Measurements from ENCODE around the gene SSX5.
"Not testable (repeated sequence)": the region's sequence is repeated elsewhere in the genome, so short reads cannot be mapped to it uniquely, and the experiment has no call there.

The SSX5 gene

DNA sequence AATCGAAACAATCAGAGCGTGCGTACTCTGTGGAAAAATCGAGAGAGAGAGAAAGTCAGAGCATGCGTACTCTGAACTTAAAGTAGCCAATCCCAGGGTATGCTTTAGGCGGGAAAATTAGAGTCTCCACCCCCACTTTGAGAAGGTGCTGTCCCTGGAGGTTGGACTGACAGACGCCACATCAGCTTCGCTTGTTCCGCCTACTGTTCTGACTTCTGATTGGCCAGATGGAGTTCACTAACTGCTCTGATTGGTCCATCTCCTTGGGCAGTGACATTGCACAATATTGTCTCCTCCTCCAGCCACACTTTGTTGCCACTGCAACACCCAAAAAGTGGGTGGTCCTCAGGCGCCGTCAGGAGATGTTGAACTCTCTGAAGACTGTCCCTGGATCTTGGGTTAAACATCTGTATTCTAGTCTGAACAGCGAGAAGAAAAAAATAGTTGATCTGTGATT lies at the start of gene SSX5:
SSX5 (minus strand) TSS at position 51 of the 457 bp plus-strand sequence. CDS start 1,437 bp downstream, outside the sequence.
- no peak for DNase-seq

- not testable (repeated sequence) for DNase-seq
Measured at GRCh38 chrX:48224196-48224595, 27.6 kb upstream of the SSX5 start.

DNA sequence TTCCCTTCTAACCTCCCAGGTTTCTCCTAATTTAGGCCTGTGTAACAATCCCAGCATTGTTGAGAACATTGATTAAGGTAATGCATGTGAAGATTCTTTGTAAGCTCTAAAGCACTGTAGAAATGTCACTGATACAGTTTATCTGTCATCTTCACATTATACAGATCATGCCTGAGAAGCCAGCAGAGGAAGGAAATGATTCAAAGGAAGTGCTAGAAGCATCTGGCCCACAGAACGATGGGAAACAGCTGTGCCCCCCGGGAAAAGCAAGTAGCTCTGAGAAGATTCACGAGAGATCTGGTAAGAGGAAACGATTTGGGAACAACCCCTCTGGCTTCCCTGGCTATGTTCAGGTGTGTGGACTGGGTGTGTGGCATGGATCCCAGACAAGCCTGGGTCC lies 17.7 kb upstream of the SSX5 start:
- not testable (repeated sequence) for DNase-seq

- not testable (repeated sequence) for DNase-seq
Measured at GRCh38 chrX:48190024-48190423, 6.6 kb downstream of the SSX5 start.

GRCh38 chrX:48181882-48182281 lies 14.7 kb downstream of the SSX5 start:
- not testable (repeated sequence) for DNase-seq

DNA sequence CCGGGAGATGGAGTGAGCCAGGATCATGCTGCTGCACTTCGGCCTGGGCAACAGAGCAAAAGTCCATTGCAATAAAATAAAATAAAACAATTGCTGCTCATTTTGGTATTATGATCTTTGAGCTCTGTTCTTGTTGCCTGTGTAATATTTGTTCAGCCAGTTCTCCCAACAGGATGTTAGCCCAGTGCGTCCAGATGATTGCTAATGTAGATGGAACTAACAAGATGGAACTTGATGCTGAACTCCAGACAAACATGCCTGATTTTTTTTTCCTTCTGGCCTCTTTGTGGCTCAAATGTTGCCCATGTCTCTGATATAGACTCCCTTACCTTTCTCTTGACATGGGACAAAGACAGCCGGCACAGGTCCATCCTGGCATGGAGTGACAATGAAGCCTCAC lies 15.8 kb downstream of the SSX5 start:
- DNase-seq = no peak

- no peak for DNase-seq
Measured at GRCh38 chrX:48179691-48180090, 16.9 kb downstream of the SSX5 start.

DNA sequence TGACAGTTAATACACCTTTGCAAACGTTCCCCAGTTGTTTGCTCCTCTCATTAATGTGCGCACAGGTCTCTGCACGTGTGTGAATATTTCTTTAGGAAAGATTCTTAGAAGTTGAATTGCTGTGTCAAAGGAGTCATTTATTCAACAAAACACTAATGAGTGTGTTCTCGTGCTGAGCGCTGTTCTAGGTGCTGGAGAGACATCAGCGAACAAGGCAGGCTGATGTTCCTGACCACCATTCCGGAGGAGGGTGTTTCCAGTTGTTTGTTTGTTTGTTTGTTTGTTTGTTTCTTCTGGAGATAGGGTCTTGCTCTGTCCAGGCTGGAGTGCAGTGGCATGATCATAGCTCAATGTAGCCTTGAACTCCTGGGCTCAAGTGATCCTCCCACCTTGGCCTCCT lies 30.3 kb downstream of the SSX5 start:
- DNase-seq = not testable (repeated sequence)

DNA sequence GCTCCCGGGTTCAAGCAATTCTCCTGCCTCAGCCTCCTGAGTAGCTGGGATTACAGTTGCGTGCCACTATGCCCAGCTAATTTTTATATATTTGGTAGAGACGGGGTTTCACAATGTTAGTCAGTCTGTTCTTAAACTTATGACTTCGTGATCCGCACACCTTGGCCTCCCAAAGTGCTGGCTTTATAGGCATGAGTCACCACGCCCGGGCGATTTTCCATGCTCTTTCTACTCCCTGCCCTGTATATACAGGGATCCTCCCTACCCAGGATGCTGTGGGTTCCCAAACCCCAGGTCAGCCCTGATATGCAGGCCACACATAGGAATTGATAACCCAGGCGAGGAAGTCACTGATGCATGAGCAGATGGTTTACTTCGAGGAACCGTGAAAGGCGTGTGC lies 31.4 kb downstream of the SSX5 start:
- DNase-seq = no peak

DNA sequence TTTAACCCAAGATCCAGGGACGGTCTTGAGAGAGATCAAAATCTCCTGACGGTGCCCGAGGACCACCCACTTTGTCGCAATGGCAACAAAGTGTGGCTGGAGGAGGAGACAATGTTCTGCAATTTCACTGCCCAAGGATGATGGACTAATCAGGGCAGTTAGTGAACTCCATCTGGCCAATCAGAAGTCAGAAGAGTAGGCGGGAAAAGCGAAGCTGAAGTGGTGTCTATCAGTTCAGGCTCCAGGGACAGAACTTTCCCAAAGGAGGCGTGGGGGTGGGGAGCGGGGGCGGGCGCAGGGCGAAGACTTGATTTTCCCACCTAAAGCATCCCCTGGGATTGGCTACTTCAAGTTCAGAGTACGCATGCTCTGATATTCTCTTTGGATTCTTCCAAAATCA lies 40.6 kb downstream of the SSX5 start:
- DNase-seq = no peak

DNA sequence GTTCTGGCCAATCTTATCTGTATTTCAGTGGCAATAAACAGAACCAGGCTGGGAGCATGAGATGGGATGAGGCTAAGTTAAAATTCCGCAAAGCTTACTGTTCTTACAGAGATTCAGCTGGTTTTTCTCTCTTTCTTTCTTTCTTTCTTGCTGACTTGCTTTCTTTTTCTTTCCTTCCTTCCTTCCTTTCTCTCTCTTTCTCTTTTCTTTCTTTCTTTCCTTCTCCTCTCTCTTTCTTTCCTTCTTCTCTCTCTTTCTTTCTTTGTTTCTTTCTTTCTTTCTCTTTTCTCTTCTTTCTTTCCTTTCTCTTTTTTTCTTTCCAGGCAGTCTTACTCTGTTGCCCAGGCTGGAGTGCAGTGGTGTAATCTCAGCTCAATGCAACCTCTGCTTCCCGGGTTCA lies 41.8 kb downstream of the SSX5 start:
- no peak for DNase-seq

DNA sequence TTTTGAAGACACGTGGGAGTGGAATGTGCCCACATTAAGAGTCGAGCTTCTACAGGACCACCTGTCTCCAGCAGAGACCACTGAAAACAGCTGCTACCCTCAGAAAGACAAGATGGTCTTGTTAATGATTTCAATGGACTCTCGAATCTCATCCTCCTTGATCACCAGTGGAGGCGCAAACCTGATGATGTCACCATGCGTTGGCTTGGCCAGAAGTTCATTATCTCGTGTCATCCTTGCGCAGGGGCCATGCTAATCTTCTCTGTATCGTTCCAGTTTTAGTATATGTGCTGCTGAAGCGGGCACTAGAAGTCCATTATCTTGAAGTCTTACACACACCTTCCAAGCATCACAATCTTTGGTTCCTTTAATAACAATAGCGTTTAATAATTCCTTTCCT lies 42.8 kb downstream of the SSX5 start:
- DNase-seq = no peak

GRCh38 chrX:48142697-48143096 lies 53.9 kb downstream of the SSX5 start:
- peak; percentile 25 for DNase-seq

DNA sequence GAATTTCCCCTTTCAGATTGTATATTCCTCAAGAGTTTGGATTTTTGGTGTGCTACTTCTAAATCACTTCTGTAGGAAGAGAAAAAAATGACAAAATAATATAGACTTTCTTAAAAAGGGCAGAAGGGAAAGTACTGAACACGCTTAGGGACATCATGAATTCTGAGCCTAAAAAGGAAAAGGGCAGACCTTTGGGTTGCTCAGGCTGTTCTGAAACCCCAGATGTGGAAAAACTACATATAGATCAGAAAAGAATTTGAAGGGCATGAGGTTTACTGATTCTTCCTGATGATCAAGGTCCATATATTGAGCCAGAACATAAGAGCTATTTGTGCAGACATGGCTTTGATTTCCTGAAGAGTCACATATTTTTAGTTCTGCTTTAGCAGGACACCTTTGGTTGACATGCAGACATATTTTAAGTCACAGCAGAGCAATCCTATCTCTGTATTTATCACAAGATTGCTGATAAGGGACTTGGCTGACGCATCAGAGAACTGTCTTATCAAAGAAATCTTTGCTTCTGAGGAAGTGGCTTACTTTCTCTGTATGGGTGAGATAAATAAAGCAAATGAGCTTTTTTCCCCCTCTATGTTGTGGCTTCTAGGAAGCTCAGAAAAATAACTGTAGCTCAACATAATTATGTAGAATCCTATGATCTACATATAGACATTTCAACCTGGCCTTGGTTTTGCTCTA lies 54.6 kb downstream of the SSX5 start:
- DNase-seq = not testable (repeated sequence)

GRCh38 chrX:48139076-48139475 lies 57.5 kb downstream of the SSX5 start:
- DNase-seq = not testable (repeated sequence)
